Esophagus muscularis mucosa (tissue), 4 donors: ENCODE data around the gene PDGFA. TPM values are rescaled to one million over a fixed set of nuclear protein-coding genes. Genes with fewer than 3 reads are reported as not detected.

Experiments
- DNase-seq: peaks from one replicate; pipeline ENCODE4 v3.0.0-alpha.2; 2017; ENCODE audit errors: extremely low spot score
- H3K27ac ChIP-seq, 4 donors: fragments of 200-600 bp; sonication (generic); replicated peaks in 1 of 4; 1 replicate in 3 of 4; 2 replicates in 1 of 4; pipeline ENCODE4 v1.5.1; 2016 to 2019; ENCODE audit warnings: mild to moderate bottlenecking in 1 of 4
- H3K27me3 ChIP-seq, 4 donors: fragments of 200-600 bp; sonication (generic); one replicate each; pipeline versions ENCODE4 v1.5.1 to v1.6.0; 2016 to 2019
- H3K36me3 ChIP-seq, 4 donors: fragments of 200-600 bp; sonication (generic); one replicate each; pipeline ENCODE4 v1.5.1; 2016 to 2019
- H3K4me1 ChIP-seq, 4 donors: fragments of 200-600 bp; sonication (generic); one replicate each; pipeline ENCODE4 v1.5.1; 2016 to 2019
- H3K4me3 ChIP-seq, 4 donors: fragments of 200-600 bp; sonication (generic); 1 replicate in 2 of 4; 2 replicates in 2 of 4; pipeline ENCODE4 v1.5.1; 2016 to 2019; ENCODE audit warnings: mild to moderate bottlenecking in 4 of 4, moderate library complexity in 1 of 4
- H3K9me3 ChIP-seq, 4 donors: fragments of 200-600 bp; sonication (generic); 1 replicate in 3 of 4; 2 replicates in 1 of 4; pipeline ENCODE4 v1.5.1; 2016 to 2019
- CTCF ChIP-seq, 3 experiments: fragments of 200-600 bp in 2 of 3; fragments of 450-650 bp in 1 of 3; sonication (generic) in 2 of 3; IDR thresholded peaks; one replicate each; pipeline ENCODE4 v1.5.1; 2017 to 2019; ENCODE audit warnings: antibody characterized with exemption in 3 of 3, mild to moderate bottlenecking in 2 of 3, moderate library complexity in 1 of 3
- EP300 ChIP-seq: sonication (generic); formaldehyde crosslinking; IDR thresholded peaks from one replicate; pipeline ENCODE4 v1.6.1; 2017; ENCODE audit warnings: antibody characterized with exemption
- POLR2A ChIP-seq: fragments of 450-650 bp; IDR thresholded peaks from one replicate; pipeline ENCODE4 v1.6.1; 2017; ENCODE audit warnings: antibody characterized with exemption, moderate library complexity, mild to moderate bottlenecking, low read depth
- POLR2AphosphoS5 ChIP-seq, 2 donors: sonication (generic); formaldehyde crosslinking; IDR thresholded peaks; one replicate each; pipeline ENCODE4 v1.6.1; 2017; ENCODE audit warnings: antibody characterized with exemption in 2 of 2
- WGBS: methylation state at CpG from one replicate; pipeline ENCODE4 v1.1.5; 2018; 5-methylcytosine and 5-hydroxymethylcytosine counted together
- intact Hi-C: fragments of 100-400 bp; cut with DNase I; formaldehyde crosslinking; loops from one replicate; pipeline ENCODE4 v1.15.1; 2023
- total RNA-seq, 4 donors: library from RNA; depleted of rRNA; stranded (reverse); fragments of >200 nt; gene quantifications; one replicate each; pipeline versions ENCODE4 v1.1.0 to v1.2.1, GENCODE V29; 2016

PDGFA gene
- total RNA-seq, 4 donors from 2014 or later: 88.0 to 184 (median 119) TPM

GRCh38 chr7:451255-452225 lies 68.1 kb downstream of the PDGFA start:
- Histone ChIP-seq H3K4me3 (no peak overlapping the region), H3K4me1 (peaks cover 8 to 28% (median 25%) of the 10 kb centered on the region in 4 donors), H3K27me3 (peaks cover 0 to 50% (median 5%) of the 10 kb centered on the region in 4 donors), H3K36me3 (no peaks in the 10 kb centered on the region), H3K27ac (no peak overlapping the region), H3K9me3 (no peaks in the 10 kb centered on the region)
- TF ChIP-seq CTCF (IDR thresholded peaks at IDR 0.05) (no peak), POLR2AphosphoS5 (IDR thresholded peaks at IDR 0.05) (no peak), POLR2A (no peak), EP300 (no peak)
- WGBS: 66% methylated on average over 23 of the region's 24 CpGs
- DNase-seq: no peak
- intact Hi-C loops: no loop called here

- no peak overlapping the region for H3K27ac ChIP-seq
- peaks cover 7 to 26% (median 24%) of the 10 kb centered on the region in 4 donors for H3K4me1 ChIP-seq
- peaks cover 0 to 50% (median 5%) of the 10 kb centered on the region in 4 donors for H3K27me3 ChIP-seq
- 78% methylated on average over 4 of the region's 10 CpGs for WGBS
- no peaks in the 10 kb centered on the region for H3K36me3 ChIP-seq
- intact Hi-C loops: no loop called here
- H3K9me3 ChIP-seq: no peaks in the 10 kb centered on the region
- no peak overlapping the region for H3K4me3 ChIP-seq
- TF ChIP-seq EP300 (no peak), POLR2AphosphoS5 (IDR thresholded peaks at IDR 0.05) (no peak)
- DNase-seq: no peak
Observed at GRCh38 chr7:450741-451140, 68.9 kb downstream of the PDGFA start.

- TF ChIP-seq EP300: no peak
- no peak for TF ChIP-seq CTCF (IDR thresholded peaks at IDR 0.05)
- TF ChIP-seq POLR2A: no peak
- TF ChIP-seq POLR2AphosphoS5 (IDR thresholded peaks at IDR 0.05): no peak
- no peaks in the 10 kb centered on the region for H3K9me3 ChIP-seq
- no peak overlapping the region for H3K4me3 ChIP-seq
- peaks cover 0 to 19% (median 17%) of the 10 kb centered on the region in 4 donors for H3K4me1 ChIP-seq
- no peaks in the 10 kb centered on the region for H3K36me3 ChIP-seq
- no peak for DNase-seq
- 91% methylated on average over 11 of the region's 11 CpGs for WGBS
- intact Hi-C loops: no loop called here
- peaks cover 0 to 43% (median 5%) of the 10 kb centered on the region in 4 donors for H3K27me3 ChIP-seq
- no peak overlapping the region for H3K27ac ChIP-seq
Observed at GRCh38 chr7:450036-450435, 69.6 kb downstream of the PDGFA start.

- Histone ChIP-seq H3K36me3 (no peaks in the 10 kb centered on the region), H3K27ac (no peak overlapping the region), H3K9me3 (no peaks in the 10 kb centered on the region), H3K4me3 (no peak overlapping the region), H3K4me1 (peaks cover 0 to 17% (median 15%) of the 10 kb centered on the region in 4 donors), H3K27me3 (peaks cover 0 to 39% (median 5%) of the 10 kb centered on the region in 4 donors)
- TF ChIP-seq EP300 (no peak), POLR2AphosphoS5 (IDR thresholded peaks at IDR 0.05) (no peak)
- intact Hi-C loops: no loop called here
- WGBS: 77% methylated on average over 17 of the region's 17 CpGs
- no peak for DNase-seq
Observed at GRCh38 chr7:449324-450019, 70.2 kb downstream of the PDGFA start.

GRCh38 chr7:447523-447922 lies 72.1 kb downstream of the PDGFA start:
- no peak overlapping the region for H3K27ac ChIP-seq
- peaks cover 0 to 20% (median 2%) of the 10 kb centered on the region in 4 donors for H3K27me3 ChIP-seq
- no peaks in the 10 kb centered on the region for H3K36me3 ChIP-seq
- intact Hi-C loops: no loop called here
- no peak for DNase-seq
- 87% methylated on average over 9 of the region's 9 CpGs for WGBS
- no peaks in the 10 kb centered on the region for H3K9me3 ChIP-seq
- no peak for TF ChIP-seq EP300
- TF ChIP-seq POLR2A: no peak
- no peak for TF ChIP-seq POLR2AphosphoS5 (IDR thresholded peaks at IDR 0.05)
- TF ChIP-seq CTCF (IDR thresholded peaks at IDR 0.05): no peak
- no peak overlapping the region for H3K4me3 ChIP-seq
- peaks cover 0 to 12% (median 8%) of the 10 kb centered on the region in 4 donors for H3K4me1 ChIP-seq

Other genes starting within 250 kb of the PDGFA start
- not detected for gene FOXL3, start 229.7 kb downstream of the PDGFA start, total RNA-seq
- 10 to 100 TPM; 21.2 to 32.7 (median 29.4) TPM for gene DNAAF5, start 206.9 kb upstream of the PDGFA start, total RNA-seq
- 10 to 100 TPM; 15.4 to 46.9 (median 31.4) TPM for gene PRKAR1B, start 207.4 kb upstream of the PDGFA start, total RNA-seq